Renal pelvis (tissue), 12 donors: ENCODE data around the gene LINS1. TPM values are rescaled to one million over a fixed set of nuclear protein-coding genes. Genes with fewer than 3 reads are reported as not detected.

Experiments used
- DNase-seq: peaks from one replicate; pipeline ENCODE4 v3.0.0-alpha.2; 2013
- long read RNA-seq, 16 experiments: transcript quantifications; one replicate each; lab custom pipeline, GENCODE V29; 2026
- polyA plus RNA-seq, 3 donors: library from polyadenylated mRNA; unstranded; fragments of 120-200 nt; gene quantifications; one replicate each; pipeline ENCODE4 v1.2.1, GENCODE V29; 2013; ENCODE audit not compliant: insufficient read length in 3 of 3

LINS1 gene, protein sequence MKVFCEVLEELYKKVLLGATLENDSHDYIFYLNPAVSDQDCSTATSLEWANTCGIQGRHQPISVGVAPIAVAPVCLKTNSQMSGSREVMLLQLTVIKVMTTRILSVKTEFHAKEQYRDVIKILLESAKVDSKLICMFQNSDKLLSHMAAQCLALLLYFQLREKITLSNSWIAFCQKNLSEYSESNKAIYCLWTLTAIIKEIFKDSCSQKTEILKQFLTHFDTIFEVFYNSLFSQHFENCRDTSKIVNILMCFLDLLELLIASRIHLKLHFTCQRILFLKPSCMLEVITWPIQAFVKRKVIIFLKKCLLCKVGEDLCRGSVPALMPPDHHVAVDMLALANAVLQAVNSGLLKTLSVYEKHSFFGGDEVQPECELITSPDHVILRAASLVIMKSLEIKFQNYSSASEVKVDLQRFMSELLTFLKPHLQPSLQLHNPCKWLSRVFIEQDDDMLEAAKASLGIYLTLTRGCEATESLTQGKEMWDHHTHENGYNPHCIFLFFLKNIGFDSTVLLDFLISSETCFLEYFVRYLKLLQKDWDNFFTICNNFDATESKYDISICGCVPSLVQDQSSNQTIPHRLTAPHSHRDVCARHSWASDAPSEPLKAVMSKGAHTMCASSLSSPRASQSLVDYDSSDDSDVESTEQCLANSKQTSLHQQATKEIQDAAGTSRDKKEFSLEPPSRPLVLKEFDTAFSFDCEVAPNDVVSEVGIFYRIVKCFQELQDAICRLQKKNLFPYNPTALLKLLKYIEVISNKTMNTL
- polyA plus RNA-seq = 10 to 100 TPM; 12.6 to 26.5 (median 25.3) TPM
- long read RNA-seq, donor 1, full-length matches to known transcripts = 2 of 2 reads
- long read RNA-seq, donor 1, partial matches to known transcripts = 0 of 2 reads
- long read RNA-seq, donor 1, other reads (novel, unspliced or antisense) = 0 of 2 reads
- long read RNA-seq, donor 2, partial matches to known transcripts = 0 of 1 reads
- long read RNA-seq, donor 2, other reads (novel, unspliced or antisense) = 0 of 1 reads
- long read RNA-seq, donor 3, full-length matches to known transcripts = 4 of 4 reads
- long read RNA-seq, donor 3, partial matches to known transcripts = 0 of 4 reads
- long read RNA-seq, donor 3, other reads (novel, unspliced or antisense) = 0 of 4 reads
- long read RNA-seq, donor 4, partial matches to known transcripts = 0 of 4 reads
- long read RNA-seq, donor 4, other reads (novel, unspliced or antisense) = 0 of 4 reads
- long read RNA-seq, donor 5, partial matches to known transcripts = 0 of 1 reads
- long read RNA-seq, donor 5, other reads (novel, unspliced or antisense) = 0 of 1 reads
- long read RNA-seq, donor 6, full-length matches to known transcripts = 3 of 3 reads
- long read RNA-seq, donor 6, partial matches to known transcripts = 0 of 3 reads
- long read RNA-seq, donor 6, other reads (novel, unspliced or antisense) = 0 of 3 reads
- long read RNA-seq, donor 7 = 0 reads
- long read RNA-seq, donor 8, partial matches to known transcripts = 0 of 1 reads
- long read RNA-seq, donor 8, other reads (novel, unspliced or antisense) = 0 of 1 reads
- long read RNA-seq, donor 9, full-length matches to known transcripts = 6 of 6 reads
- long read RNA-seq, donor 9, partial matches to known transcripts = 0 of 6 reads
- long read RNA-seq, donor 9, other reads (novel, unspliced or antisense) = 0 of 6 reads
- long read RNA-seq, donor 10, full-length matches to known transcripts = 2 of 2 reads
- long read RNA-seq, donor 10, partial matches to known transcripts = 0 of 2 reads
- long read RNA-seq, donor 10, other reads (novel, unspliced or antisense) = 0 of 2 reads
- long read RNA-seq, donor 11, partial matches to known transcripts = 0 of 4 reads
- long read RNA-seq, donor 11, other reads (novel, unspliced or antisense) = 0 of 4 reads
- long read RNA-seq, donor 12, partial matches to known transcripts = 0 of 2 reads
- long read RNA-seq, donor 12, other reads (novel, unspliced or antisense) = 0 of 2 reads
- long read RNA-seq, donor 13, partial matches to known transcripts = 0 of 3 reads
- long read RNA-seq, donor 13, other reads (novel, unspliced or antisense) = 0 of 3 reads
- long read RNA-seq, donor 14 = 0 reads
- long read RNA-seq, donor 15 = 0 reads
- long read RNA-seq, donor 16, full-length matches to known transcripts = 3 of 3 reads
- long read RNA-seq, donor 16, partial matches to known transcripts = 0 of 3 reads
- long read RNA-seq, donor 16, other reads (novel, unspliced or antisense) = 0 of 3 reads

DNA sequence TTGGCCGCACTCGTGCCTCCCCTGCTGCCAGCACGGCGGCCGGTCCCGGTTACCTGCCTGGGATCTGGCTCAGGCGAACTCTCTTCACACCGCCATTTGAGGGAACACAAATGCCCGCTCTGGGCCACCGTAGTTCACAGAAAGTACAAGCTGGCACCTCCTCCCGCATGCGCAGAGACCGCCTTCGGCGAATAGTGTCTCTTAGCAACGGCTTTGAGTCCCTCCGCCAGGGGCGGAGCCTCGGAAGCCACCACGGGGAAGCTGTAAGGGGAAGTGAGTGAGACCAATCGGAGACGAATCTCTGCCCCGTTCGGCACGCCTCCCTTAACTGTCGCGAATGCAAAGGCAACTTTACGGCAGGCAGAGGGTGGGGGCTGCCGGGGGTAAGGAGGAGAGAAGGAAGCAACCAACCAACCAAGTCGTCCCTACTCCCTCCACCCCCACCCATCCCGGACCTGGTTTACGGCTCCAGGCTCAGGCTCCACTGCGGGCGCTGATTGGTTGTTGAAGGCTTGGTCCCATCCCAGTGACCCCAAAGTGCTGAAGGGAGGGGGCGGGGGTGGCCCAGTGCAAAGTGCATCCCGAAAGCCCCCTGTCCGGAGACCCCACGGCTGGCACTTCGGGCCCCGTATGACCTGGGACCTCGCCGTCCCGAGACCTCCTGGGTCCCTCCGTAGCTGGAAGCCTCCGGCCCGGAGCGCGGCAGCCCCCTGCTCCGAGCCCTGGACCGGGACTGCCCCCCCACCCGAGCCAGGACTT lies at the start of gene LINS1, which contains the start of gene ASB7:
Gene LINS1, minus strand, starts transcription at position 121 of the 759 bp plus-strand sequence. CDS start 21,342 bp downstream, outside the sequence.
Gene ASB7, plus strand, starts transcription at position 526 of the 759 bp plus-strand sequence. CDS start 9,628 bp downstream, outside the sequence.
- DNase-seq = peak; percentile 100

DNA sequence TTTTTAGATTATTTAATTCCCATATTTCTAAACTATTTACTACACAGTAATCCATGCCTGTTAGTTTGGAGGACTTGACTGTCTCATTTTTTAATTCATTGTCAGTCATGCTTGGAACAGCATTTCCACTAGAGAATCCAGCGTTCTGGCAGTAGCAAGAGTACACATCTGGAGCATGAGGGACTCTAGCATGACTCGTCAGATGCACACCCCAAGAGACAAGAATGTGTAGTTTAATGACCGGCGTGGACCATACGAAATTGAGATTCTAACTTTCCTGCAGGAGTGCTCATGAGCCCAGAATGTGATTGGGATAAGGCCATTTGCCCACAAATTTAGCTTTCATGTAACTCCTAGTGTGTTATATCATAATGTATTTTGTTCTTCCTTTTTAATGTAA lies 49.3 kb upstream of the LINS1 start:
- DNase-seq = no peak

DNA sequence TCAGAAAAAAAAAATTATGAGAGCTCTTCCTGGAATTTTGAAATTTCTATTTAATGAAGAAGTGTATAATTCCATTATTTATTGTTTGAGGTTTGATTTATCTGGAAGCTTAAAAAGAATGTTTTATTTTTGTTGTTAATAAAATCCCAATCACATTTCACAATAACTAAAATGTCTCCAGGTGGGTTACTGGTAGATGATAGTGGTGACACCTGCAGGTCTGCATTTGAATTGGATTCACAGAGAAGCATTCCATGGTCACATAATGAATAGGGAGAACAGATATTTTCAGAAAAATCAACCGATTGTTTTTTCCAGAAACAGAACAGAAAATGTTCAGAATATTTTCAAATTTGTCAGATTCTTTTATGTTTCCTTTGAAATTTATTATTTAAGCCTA lies 48.7 kb upstream of the LINS1 start:
- no peak for DNase-seq

DNA sequence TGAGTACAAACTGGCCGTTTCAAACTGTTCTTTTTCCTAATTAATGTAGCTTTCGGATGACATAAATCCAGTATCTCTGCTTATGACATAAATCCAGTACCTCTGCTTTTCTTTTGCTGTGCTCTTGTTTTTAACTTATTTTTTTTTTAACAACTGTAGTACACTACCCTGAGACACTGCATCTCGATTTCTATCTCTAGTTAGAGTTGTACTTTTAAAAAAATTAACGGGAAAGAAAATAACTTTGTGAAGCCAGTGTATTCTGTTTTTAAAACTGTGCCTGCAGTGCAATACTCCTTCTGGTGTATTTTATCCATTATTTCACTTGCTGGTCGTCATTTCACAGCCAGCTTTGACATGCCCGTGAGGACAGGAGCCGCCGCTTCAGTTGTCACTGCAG lies 47.0 kb upstream of the LINS1 start:
- DNase-seq = no peak

DNA sequence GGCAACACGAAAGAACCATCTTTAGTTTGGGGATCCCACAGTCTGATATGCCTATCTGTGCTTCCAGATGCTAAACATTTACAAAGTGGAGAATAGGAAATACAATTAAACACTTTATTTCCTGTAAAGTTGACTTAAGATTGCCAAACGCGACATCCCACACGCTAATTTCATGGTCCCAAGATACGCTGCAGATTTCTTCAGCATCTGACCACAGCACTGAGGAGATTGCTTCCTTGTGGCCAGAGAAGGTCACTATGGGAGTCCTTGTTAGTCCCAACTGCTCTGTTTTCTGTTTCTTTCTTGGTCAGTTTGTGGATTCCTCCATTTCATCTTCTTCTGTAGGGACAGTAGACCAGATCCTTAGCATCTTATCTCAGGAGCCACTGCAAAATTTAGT lies 43.7 kb upstream of the LINS1 start:
- DNase-seq = no peak

DNA sequence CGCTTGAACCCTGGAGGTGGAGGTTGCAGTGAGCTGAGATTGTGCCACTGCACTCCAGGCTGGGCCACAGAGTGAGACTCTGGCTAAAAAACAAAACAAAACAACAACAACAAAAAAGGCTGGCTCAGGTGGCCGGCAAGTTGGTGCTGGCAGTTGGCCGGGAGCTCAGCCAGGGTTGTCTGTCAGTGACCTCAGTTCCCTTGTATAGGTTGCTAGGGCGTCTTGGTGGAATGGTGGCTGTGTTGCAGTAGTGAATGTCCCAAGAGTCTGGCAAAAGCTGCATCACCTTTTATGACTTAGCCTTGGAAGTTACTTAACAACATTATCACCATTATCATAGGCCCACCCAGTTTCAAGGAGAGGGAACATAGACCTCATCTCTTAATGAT lies 41.0 kb upstream of the LINS1 start:
- DNase-seq = no peak

DNA sequence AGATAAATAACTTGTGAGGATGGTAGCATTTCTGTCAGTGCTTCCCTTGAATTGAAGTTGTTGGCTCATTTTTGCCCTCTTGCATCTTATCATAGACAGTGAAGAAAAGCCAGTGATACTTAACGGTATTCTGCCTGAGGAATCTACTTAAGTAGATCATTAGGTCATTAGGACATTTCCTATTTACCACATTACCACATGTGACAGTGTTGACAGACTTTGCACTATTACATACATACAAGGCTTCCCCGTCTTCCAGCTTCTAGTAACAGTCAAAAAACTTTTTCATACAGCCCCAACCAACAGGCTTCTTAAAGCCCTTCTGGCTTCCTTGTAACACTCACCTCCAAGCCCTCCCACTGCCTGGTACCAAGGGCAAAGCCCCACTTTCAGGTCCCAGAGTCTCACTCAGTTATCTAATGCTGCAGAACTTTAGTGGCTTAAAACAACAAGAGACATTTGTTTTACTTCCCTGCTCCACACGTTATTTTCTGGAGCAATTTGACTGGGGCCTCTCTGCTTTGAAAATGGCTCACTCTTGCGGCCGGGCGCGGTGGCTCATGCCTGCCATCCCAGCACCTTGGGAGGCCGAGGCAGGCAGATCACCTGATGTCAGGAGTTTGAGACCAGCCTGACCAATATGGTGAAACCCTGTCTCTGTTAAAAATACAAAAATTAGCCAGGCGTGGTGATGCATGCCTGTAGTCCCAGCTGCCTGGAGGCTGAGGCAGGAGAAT lies 40.4 kb upstream of the LINS1 start:
- no peak for DNase-seq

DNA sequence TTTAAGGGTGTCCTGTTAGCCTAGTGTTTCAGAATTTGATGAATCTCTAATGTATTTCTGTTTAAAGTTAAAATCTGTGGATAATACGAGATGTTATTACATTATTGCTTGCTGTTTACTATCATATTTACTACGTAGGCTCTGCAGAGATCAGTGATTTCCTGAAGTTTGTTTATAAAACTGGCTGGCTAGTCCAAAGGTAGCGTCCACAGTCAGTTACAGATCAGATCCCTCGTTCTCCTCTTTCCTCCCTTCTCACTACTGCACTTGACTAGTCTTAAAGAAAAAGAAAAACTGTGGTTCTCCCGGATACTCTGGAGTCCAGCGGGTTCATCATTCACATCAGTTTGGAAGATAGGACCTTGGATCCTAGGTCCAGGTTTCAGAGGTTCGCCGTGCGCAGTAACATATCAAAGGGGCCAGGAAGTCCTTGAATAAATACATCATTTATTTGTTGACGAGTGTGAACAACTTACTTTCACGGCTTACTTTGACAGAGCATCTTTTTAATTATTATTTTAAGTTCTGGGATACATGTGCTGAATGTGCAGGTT lies 36.3 kb upstream of the LINS1 start:
- no peak for DNase-seq

DNA sequence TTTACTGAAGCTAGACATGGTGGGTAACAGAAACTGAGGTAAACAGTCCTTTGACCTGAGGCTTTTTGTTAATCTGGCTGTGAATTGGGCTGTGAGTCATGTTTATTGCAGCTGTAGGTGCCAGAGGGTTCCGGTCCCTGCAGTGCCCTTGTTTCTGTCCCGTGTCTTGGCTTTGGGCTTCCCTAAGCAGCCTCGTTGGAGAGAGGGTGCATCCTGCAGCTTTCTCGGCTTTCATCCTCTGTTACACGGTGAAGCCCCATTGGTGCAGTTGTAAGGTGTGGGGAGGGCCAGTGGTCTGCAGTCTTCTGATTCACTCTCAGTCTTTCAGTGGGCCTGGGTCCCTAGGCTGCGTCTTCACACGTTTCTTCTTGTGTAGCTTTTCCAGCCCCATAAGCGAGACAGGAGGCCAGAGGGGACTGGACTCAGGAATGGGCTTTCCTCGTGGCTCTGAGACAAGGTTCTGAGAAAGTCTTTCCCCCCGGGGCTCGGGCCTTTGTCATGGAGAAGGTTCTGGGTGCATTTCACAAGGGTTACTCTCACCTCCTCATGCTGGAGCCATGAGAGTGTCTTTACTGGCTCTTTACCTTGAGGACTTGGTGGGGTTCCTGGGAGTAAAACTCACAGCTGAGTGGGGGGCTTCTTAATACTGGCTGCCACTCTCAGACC lies 33.6 kb upstream of the LINS1 start:
- no peak for DNase-seq

DNA sequence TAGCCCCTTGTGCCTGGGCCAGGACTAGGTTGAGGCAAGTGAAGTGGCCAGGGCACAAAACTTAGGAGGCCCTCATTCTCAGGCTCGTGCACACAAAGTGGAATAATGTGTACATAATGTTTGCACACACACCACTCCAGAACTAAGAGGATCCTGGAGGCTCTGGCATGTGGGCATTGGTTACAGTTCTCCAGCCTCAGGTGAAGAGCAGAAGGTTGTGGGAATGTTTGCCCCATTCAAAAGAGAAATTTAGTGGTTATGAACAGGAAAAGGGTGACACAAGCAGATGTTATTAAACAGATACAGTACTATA lies 31.7 kb upstream of the LINS1 start:
- no peak for DNase-seq

DNA sequence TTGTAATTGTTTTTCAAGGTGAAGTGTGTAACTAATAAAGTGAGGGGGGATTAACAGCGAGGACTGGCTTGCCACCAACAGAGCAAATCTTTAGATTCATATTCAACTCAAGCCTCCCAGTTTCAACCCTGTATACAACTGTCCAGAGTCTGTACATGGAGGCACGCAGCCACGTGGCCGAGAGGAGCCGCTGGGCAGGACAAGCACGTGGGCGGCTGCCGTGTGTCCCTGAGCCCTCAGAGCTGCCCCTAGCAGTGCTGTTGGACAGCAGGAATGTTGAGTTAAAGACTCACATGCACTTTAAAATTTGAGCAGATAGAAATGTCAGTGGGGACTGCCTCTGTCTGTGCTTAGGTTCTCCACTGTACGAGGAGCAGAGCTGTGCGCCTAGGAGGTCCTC lies 29.8 kb upstream of the LINS1 start:
- DNase-seq = no peak

DNA sequence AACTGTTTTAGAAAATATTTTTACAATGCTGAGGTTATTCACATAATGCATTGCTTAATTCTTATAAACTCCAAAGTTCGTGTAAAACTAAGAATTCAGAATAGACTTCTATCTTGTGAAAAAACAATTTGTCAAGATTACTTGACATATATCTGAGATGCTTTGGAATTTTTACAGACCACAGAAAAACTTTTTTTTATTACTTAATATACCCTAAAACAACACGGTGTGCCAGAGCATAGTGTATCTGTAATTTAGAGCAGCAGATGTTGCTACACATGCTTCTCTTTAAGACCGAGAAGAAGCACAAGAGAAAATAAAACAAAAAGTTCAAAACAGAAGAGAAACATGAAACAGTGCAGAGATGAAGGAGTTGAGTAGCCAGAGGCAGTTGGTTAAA lies 26.8 kb upstream of the LINS1 start:
- no peak for DNase-seq

DNA sequence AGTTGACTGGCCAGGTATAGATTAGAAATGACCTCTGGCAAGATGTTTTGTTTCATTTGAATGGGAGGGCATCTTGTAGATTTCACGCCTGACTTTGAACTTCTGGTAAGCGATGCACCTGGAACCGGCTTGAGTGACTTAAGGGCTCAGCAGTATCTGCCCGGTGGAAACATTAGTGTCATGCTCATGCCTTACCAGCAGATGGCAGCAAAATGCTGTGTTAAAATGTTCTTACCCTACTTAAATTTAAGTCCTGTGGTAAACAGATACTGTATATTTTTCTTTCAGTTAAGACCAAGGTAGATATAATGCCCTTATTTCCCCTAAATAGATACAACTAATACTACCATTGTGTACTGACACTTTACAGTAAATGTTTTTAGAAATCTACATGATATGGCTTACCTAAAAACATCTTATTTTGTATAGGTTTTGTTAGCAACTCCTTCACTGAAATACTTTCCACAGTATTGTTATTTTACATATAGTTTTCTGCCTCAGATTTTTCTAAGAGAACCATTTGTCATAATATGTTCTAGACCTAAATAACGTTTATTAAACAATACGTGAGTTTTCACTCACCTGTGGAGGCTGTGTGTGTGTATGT lies 25.9 kb upstream of the LINS1 start:
- DNase-seq = peak; percentile 67

DNA sequence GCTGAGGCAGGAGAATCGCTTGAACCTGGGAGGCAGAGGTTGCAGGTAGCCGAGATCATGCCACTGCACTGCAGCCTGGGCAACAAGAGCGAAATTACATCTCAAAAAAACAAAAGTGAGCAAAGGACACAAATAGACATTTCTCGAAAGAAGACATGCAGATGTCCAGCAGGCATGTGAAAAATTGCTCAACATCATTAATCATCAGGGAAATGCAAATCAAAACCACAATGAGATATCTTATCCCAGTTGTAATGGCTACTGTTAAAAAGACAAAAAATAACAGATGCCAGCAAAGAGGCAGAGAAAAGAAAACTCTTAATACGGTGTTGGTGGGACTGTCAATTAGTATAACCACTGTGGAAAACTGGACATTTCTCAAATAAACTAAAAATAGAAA lies 21.3 kb upstream of the LINS1 start:
- no peak for DNase-seq

DNA sequence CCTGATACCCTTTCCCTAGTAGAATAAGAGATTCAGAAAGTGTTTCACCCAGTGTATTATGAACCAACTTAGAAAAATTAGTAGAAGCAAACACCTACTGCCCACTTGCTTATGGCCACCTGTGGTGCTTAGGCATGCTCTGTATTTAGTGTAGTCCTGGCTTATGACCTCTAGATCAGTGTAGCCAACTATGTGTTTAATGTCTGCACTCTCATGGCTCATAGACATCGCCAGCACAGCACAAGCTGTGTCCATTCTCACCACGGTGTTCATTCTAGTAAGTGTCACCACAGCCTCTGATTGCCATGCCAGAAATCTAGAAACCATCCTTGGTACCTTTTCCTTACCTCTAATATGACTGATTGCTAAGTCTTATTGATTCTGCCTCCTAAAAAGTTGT lies 14.7 kb upstream of the LINS1 start:
- no peak for DNase-seq

DNA sequence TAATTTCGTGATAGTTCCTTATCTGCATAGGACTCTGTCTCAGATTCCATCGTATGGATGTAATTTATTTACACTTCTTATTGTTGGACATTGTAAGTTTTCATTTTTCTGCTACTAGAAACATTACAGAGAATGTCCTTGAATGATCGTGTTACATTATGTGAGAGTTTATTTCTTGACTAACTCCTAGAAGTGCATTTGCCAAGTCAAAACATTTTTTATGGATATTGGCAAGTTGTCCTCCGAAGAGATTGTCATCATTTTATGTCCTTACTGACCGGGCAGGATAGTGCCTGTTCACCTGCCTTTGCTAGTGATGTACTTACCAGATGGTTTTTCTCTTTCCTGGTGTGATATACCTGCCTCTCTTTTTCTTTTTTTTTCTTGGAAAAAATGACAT lies 13.8 kb upstream of the LINS1 start:
- no peak for DNase-seq

DNA sequence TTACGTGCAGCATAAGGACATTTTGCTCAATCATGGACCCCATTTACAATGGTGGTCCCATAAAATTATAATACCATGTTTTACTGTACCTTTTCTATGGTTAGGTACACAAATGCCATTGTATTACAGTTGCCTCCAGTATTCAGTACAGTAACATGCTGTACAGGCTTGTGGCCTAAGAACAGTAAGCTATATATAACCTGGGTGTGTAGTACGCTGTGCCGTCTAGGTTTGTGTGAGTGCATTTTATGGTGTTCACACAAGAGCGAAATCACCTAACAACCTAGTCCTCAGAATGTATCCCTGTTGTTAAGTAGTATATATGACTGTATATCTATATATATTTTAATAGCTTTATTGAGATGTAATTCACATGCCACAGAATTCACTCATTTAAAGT lies 12.9 kb upstream of the LINS1 start:
- no peak for DNase-seq
